Stimulated activated naive CD8-positive, alpha-beta T cell treated with anti-CD3 and anti-CD28 coated beads, Interleukin-15, Interleukin-2, amounts not matched to agents 100 ng/mL and 50 ng/mL, for 24 hours (primary cell): ENCODE results near the gene CUL1.

Experiments used
- H3K27ac Mint-ChIP-seq: one replicate; pipeline ENCODE4 v1.8.0; 2021; ENCODE audit warnings: mild to moderate bottlenecking, mixed read lengths
- H3K27me3 Mint-ChIP-seq: one replicate; pipeline ENCODE4 v1.8.0; 2021; ENCODE audit warnings: mixed read lengths
- H3K36me3 Mint-ChIP-seq: one replicate; pipeline ENCODE4 v1.8.0; 2021; ENCODE audit warnings: low read depth, mixed read lengths
- H3K4me1 Mint-ChIP-seq: one replicate; pipeline ENCODE4 v1.8.0; 2021; ENCODE audit warnings: low read depth, mixed read lengths
- H3K4me3 Mint-ChIP-seq: one replicate; pipeline ENCODE4 v1.8.0; 2021; ENCODE audit warnings: mild to moderate bottlenecking, mixed read lengths
- H3K9me3 Mint-ChIP-seq: one replicate; pipeline ENCODE4 v1.8.0; 2021; ENCODE audit warnings: mixed read lengths

CUL1 gene

DNA sequence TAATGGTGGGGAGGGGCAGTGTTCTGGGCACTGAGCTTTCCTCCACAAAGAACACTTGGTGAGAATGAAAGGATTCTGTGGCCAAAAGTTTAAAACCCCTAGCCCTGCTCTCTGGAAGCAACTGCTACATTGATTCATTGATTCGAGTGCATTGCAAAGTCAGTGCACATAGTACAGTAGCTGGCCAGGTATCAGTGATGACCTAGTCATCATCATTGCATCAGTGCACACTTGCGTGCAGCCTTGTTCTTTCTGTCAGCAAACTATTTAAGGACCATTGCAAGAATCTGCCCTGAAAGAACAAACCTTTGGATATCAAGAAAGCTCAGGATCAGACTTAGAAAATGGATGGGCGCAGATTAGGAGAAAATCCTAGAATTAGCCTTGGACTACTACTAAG lies 47.4 kb downstream of the CUL1 start:
- Mint-ChIP-seq H3K4me3 (no peak overlapping the region), H3K27ac (no peak overlapping the region), H3K4me1 (peaks cover 30% of the 10 kb centered on the region), H3K9me3 (peaks cover 4% of the 10 kb centered on the region), H3K27me3 (no peaks in the 10 kb centered on the region), H3K36me3 (peaks cover 68% of the 10 kb centered on the region)

GRCh38 chr7:148747274-148747673 lies 48.6 kb downstream of the CUL1 start:
- H3K27me3 Mint-ChIP-seq: no peaks in the 10 kb centered on the region
- H3K9me3 Mint-ChIP-seq: peaks cover 4% of the 10 kb centered on the region
- no peak overlapping the region for H3K27ac Mint-ChIP-seq
- peaks cover 30% of the 10 kb centered on the region for H3K4me1 Mint-ChIP-seq
- H3K4me3 Mint-ChIP-seq: no peak overlapping the region
- H3K36me3 Mint-ChIP-seq: peaks cover 59% of the 10 kb centered on the region

DNA sequence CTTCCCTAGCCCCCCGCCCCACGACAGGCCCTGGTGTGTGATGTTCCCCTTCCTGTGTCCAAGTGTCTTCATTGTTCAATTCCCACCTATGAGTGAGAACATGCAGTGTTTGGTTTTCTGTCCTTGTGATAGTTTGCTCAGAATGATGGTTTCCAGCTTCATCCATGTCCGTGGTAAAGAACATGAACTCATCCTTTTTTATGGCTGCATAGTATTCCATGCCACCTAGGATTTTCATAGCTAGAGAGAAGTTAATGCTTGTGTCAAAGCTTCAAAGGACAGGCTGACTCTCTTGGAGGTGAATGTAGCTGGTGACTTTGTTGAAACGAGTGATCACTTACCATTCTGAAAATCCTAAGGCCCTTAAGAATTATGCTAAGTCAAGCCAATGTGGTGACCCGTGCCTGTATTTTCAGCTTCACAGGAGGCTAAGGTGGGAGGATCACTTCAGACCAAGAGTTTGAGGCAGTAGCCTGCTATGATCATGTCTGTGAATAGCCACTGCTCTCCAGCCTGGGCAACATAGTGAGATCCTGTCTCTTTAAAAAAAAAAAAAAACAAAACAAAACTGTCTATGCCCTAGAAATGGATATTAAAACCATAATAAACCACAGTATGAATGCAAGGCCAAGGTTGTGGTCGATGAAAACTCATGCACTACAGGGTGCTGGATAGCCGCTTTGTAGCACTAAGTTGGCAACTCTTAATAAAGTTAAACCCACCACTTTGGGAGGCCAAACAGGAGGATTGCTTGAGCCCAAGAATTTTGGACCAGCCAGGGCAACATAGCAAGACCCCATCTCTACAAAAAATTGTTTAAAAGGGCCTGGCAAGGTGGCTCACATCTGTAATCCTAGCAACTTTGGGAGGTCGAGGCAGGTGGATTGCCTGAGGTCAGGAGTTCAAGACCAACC lies 52.0 kb downstream of the CUL1 start:
- Mint-ChIP-seq H3K27ac (no peak overlapping the region), H3K4me3 (no peak overlapping the region), H3K4me1 (peaks cover 15% of the 10 kb centered on the region), H3K27me3 (no peaks in the 10 kb centered on the region), H3K36me3 (peaks cover 45% of the 10 kb centered on the region), H3K9me3 (no peaks in the 10 kb centered on the region)

GRCh38 chr7:148753224-148753623 lies 54.5 kb downstream of the CUL1 start:
- Mint-ChIP-seq H3K36me3 (peaks cover 47% of the 10 kb centered on the region), H3K4me3 (no peak overlapping the region), H3K4me1 (peaks cover 8% of the 10 kb centered on the region), H3K9me3 (no peaks in the 10 kb centered on the region), H3K27ac (no peak overlapping the region), H3K27me3 (no peaks in the 10 kb centered on the region)

DNA sequence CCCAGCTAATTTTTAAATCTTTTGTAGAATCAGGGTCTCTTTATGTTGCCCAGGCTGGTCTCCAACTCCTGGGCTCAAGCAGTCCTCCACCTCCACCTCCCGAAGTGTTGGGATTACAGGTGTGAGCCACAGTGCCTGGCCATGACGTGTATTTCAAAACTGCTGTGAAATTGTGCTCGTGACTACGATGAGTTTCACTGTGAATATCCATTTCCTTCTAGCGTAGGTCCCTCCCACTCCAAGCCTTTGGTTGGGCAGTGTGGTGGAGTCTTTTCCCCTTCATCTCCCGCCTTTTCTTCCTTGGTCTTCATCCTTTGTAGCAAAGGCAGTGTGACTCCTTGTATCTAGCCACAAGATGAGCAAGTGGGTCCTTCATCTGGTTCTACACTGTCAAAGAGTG lies 56.2 kb downstream of the CUL1 start:
- H3K4me1 Mint-ChIP-seq: peaks cover 8% of the 10 kb centered on the region
- no peak overlapping the region for H3K4me3 Mint-ChIP-seq
- H3K27ac Mint-ChIP-seq: no peak overlapping the region
- H3K9me3 Mint-ChIP-seq: no peaks in the 10 kb centered on the region
- peaks cover 46% of the 10 kb centered on the region for H3K36me3 Mint-ChIP-seq
- no peaks in the 10 kb centered on the region for H3K27me3 Mint-ChIP-seq

DNA sequence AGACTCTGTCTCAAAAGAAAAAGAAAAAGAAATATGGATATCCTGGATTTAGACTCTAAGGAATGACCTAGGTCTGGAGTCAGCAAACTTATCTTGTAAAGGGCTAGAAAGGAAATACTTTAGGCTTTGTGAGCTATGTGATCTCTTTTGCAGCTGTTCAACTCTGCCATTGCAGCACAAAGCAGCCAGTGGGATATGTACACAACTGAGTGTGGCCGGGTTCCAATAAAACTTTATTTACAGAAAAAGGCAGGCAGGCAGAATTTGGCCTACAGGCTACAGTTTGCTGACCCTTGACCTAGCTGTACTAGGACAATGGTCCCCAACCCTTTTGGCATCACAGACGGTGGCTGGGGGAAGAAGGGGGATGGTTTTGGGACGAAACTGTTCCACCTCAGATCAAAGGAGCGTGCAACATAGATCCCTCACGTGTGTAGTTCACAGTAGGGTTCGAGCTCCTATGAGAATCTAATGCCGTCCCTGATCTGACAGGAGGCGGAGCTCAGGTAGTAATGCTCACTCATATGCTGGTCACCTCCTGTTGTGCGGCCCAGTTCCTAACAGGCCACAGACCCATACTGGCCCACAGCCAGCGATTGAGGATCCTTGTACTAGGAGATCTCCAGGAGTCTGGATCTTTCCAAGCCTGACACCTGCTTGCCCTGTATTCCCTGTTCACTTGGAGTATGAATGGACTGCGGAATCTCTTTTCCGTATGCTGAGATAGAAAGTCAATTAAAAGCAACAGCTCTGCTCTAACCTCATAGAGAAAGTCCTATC lies 63.0 kb downstream of the CUL1 start:
- H3K36me3 Mint-ChIP-seq: peaks cover 52% of the 10 kb centered on the region
- no peak overlapping the region for H3K4me3 Mint-ChIP-seq
- H3K4me1 Mint-ChIP-seq: no peaks in the 10 kb centered on the region
- no peak overlapping the region for H3K27ac Mint-ChIP-seq
- no peaks in the 10 kb centered on the region for H3K27me3 Mint-ChIP-seq
- H3K9me3 Mint-ChIP-seq: no peaks in the 10 kb centered on the region

DNA sequence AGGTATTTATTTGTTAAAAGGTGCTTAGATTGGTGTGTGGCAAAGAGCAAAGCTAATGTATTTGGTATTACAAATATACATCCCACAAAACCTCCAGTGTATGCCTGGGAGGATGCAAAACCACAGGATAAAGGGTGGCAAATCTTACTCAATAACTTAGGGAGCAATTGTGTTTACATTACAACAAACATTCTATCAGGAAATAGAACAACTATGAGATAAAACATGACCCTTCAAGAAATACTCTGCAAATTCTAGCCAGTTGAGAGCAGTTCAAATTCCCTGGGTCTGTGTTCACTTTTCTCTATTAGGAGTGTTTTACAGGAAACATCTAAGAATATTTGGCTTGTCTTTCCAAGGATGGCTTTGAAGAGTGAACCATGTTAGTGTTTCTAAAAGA lies 64.9 kb downstream of the CUL1 start:
- H3K4me1 Mint-ChIP-seq: no peaks in the 10 kb centered on the region
- no peaks in the 10 kb centered on the region for H3K27me3 Mint-ChIP-seq
- H3K9me3 Mint-ChIP-seq: no peaks in the 10 kb centered on the region
- H3K4me3 Mint-ChIP-seq: no peak overlapping the region
- no peak overlapping the region for H3K27ac Mint-ChIP-seq
- peaks cover 53% of the 10 kb centered on the region for H3K36me3 Mint-ChIP-seq

GRCh38 chr7:148770004-148770403 lies 71.3 kb downstream of the CUL1 start:
- H3K27me3 Mint-ChIP-seq: no peaks in the 10 kb centered on the region
- H3K4me3 Mint-ChIP-seq: no peak overlapping the region
- no peak overlapping the region for H3K27ac Mint-ChIP-seq
- peaks cover 67% of the 10 kb centered on the region for H3K36me3 Mint-ChIP-seq
- H3K9me3 Mint-ChIP-seq: no peaks in the 10 kb centered on the region
- peaks cover 24% of the 10 kb centered on the region for H3K4me1 Mint-ChIP-seq

DNA sequence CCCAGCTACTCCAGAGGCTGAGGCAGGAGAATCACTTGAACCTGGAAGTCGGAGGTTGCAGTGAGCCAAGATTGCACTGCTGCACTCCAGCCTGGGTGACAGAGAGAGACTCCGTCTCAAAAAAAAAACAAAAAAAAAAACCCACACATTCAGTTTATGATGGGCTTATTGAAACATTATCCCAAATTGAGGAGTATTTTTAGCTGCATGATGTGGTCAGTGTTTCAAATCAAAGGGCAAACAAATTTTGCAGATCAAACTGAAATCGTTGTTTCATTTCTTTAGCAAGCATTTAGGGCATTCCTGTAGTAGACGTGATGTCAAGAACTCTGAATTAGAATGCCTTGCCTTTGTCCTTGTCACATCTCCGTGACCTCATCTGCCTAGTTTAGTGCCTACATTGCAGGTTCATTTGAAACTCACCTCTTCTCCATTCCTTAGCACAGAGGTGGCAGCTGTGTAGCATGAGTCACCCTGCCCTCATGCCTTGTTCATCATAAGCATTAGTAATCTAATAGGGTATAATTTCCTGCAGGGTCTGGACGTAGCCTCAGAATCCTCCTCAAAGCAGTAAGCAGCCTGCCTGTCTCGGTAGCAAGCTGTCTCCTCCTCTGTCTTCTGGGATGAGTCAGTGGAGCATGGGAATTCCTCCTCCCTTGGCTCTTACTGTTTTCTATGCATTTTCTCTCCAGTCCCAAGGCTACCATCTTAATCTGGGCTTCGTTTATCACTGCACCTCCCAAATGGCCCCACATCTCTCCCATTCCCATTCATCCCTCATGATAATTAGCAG lies 73.8 kb downstream of the CUL1 start:
- peaks cover 33% of the 10 kb centered on the region for H3K4me1 Mint-ChIP-seq
- no peaks in the 10 kb centered on the region for H3K9me3 Mint-ChIP-seq
- H3K27me3 Mint-ChIP-seq: no peaks in the 10 kb centered on the region
- H3K36me3 Mint-ChIP-seq: peaks cover 63% of the 10 kb centered on the region
- no peak overlapping the region for H3K4me3 Mint-ChIP-seq
- peak overlapping the region; percentile 62 for H3K27ac Mint-ChIP-seq

DNA sequence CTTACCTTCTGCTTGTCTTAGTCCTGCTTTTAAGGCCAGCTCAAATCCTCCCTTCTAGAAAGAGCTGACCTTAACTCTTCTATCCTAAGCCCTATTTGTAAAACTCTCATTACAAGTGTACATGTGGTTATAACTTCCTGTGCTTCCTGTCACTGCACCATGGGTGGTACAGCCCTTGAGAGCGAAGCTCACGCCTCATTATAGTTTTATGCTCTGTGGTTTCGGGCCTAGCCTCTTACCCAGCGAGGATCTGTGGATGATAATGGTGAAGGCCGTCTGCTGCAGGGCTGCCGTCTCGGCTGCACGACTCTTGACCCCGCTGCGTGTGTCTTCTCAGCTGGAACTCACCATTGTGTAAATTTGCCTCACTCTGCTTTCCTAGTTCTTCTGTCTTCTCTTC lies 74.6 kb downstream of the CUL1 start:
- Mint-ChIP-seq H3K27ac (peak overlapping the region; percentile 62), H3K4me3 (peak overlapping the region; percentile 14), H3K27me3 (no peaks in the 10 kb centered on the region), H3K9me3 (no peaks in the 10 kb centered on the region), H3K36me3 (peaks cover 58% of the 10 kb centered on the region), H3K4me1 (peaks cover 34% of the 10 kb centered on the region)

- no peaks in the 10 kb centered on the region for H3K27me3 Mint-ChIP-seq
- no peak overlapping the region for H3K4me3 Mint-ChIP-seq
- no peaks in the 10 kb centered on the region for H3K9me3 Mint-ChIP-seq
- H3K4me1 Mint-ChIP-seq: peaks cover 34% of the 10 kb centered on the region
- peaks cover 54% of the 10 kb centered on the region for H3K36me3 Mint-ChIP-seq
- H3K27ac Mint-ChIP-seq: no peak overlapping the region
Measured at GRCh38 chr7:148774471-148774870, 75.8 kb downstream of the CUL1 start.

- peaks cover 73% of the 10 kb centered on the region for H3K36me3 Mint-ChIP-seq
- no peaks in the 10 kb centered on the region for H3K9me3 Mint-ChIP-seq
- no peak overlapping the region for H3K4me3 Mint-ChIP-seq
- H3K27me3 Mint-ChIP-seq: no peaks in the 10 kb centered on the region
- no peaks in the 10 kb centered on the region for H3K4me1 Mint-ChIP-seq
- no peak overlapping the region for H3K27ac Mint-ChIP-seq
Measured at GRCh38 chr7:148782757-148783456, 84.2 kb downstream of the CUL1 start.

DNA sequence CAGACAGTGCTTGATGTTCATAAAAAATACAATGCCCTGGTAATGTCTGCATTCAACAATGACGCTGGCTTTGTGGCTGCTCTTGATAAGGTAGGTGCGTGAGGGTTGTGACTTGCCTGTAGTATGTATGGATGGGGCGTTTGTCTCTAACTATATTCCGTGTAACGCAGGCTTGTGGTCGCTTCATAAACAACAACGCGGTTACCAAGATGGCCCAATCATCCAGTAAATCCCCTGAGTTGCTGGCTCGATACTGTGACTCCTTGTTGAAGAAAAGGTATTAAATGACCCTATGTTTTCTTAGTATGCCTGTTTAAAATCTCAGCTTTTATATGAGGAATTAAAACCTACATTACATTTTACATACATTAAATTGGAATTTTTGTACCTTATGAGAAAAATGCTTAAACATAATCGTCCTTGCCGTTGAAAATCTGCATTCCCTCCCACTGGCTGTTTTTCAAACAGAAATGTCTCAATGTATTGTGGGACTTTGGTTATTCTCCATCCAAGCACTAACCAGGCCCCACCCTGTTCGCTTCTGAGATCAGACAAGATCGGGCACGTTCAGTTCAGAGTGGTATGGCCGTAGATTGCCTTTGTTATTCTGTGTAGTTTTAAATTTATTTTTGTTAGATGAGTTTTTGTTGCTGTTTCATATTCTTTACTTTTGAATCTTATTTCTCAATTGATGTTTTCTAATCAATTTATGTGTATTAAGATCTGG lies 85.3 kb downstream of the CUL1 start:
- peaks cover 81% of the 10 kb centered on the region for H3K36me3 Mint-ChIP-seq
- H3K4me3 Mint-ChIP-seq: no peak overlapping the region
- no peaks in the 10 kb centered on the region for H3K9me3 Mint-ChIP-seq
- H3K4me1 Mint-ChIP-seq: no peaks in the 10 kb centered on the region
- H3K27ac Mint-ChIP-seq: no peak overlapping the region
- H3K27me3 Mint-ChIP-seq: no peaks in the 10 kb centered on the region
